GM12873 (cell line): ENCODE results near the gene ANO4.

ENCODE experiments used
- TF ChIP-seq, protein P1 (sequence below): IDR thresholded peaks from 2 replicates; pipeline ENCODE4 v1.5.1; 2012; ENCODE audit warnings: low read depth, mild to moderate bottlenecking, moderate library complexity, low read length, control low read depth; ENCODE audit not compliant: insufficient read depth; ENCODE audit errors: missing control alignments

ANO4 gene

DNA sequence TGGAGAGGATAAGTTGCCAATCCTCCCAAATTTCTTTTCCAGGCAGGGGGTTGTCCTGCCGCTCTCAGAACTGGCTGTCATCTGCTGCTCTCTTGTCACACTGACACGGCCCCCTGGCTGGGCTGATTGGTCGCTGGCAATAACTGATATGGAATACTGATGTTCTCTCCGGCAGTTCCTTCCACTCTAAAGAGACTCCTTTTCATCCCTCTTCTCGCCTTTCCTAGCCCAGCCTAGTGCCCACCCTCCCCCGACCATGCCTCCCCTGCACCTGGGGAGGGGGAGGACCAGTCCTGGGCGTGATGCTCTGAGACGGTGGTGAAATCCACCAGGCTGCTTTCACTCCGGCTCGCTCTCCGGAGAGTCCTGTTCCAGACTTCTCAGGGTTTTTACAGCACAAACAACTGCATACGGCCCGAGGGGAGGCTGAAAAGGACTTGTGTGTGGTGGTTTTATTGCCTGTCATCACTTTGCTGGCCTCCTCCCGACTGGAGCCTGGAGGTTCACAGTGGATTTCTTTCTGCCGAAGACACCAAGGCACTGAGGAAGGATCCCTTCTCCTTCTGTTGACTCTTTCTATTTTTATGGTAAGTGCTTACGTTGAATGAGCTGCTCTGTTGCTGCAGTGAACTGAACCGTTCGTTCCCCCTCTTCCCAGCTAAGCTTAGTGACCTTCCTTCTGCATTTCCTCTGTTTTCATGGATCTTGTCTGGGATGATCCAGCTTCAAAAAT lies at the start of gene ANO4:
Gene ANO4 (plus strand): TSS at position 336 of the 733 bp plus-strand sequence. CDS start 107,010 bp downstream, outside the sequence.
- TF ChIP-seq, protein P1, sequence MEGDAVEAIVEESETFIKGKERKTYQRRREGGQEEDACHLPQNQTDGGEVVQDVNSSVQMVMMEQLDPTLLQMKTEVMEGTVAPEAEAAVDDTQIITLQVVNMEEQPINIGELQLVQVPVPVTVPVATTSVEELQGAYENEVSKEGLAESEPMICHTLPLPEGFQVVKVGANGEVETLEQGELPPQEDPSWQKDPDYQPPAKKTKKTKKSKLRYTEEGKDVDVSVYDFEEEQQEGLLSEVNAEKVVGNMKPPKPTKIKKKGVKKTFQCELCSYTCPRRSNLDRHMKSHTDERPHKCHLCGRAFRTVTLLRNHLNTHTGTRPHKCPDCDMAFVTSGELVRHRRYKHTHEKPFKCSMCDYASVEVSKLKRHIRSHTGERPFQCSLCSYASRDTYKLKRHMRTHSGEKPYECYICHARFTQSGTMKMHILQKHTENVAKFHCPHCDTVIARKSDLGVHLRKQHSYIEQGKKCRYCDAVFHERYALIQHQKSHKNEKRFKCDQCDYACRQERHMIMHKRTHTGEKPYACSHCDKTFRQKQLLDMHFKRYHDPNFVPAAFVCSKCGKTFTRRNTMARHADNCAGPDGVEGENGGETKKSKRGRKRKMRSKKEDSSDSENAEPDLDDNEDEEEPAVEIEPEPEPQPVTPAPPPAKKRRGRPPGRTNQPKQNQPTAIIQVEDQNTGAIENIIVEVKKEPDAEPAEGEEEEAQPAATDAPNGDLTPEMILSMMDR: no peak

DNA sequence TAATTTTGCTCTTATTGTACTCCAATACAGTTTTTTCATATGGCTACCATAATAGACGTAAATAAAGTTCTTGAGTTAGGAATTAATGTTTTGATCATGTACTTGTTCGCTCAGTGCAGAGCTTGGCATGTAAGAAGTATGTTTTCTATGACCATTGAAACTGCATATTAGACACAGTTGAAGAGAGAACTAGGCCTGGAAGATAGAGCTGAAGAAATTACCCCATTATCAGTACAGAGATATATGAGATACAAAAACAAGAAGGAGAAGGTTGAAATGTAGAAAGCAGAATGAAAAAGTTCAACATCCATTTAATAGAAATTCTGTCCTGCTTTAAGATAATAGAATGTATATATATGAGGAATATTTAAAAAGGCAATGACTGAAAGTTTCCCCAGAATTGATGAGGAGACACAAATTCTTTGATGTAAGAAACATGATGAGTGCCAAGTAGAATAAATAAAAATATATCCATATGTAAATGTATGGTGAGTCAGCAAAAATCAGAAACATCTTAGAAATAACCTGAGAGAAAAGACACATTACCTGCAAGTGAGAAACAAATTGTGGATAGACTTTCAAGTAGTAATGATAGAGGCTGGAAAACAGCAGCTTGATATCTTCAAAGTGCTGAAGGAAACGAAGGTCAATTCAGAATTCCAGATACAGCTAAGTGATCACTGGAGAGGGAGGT lies 49.1 kb upstream of the ANO4 start:
- TF ChIP-seq, protein P1: no peak

DNA sequence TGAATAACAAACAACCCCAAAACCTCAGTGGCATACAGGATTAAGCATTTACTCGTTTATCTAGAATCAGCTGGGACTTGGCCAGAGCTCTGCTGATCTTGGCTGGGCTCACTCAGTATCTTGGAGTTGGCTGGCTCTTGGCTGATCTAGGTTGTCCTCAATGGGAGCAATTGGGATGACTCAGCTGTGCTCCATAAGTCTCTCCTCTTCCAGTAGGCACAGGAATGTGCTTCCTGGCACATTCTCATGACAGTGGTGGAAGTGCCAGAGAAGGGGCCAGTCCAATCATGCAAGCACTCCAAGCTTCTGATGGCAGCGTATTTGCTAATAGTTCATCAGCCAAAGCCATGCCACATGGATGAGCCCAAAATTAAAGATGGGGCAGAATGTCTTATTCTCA lies 41.7 kb upstream of the ANO4 start:
- TF ChIP-seq, protein P1: no peak

DNA sequence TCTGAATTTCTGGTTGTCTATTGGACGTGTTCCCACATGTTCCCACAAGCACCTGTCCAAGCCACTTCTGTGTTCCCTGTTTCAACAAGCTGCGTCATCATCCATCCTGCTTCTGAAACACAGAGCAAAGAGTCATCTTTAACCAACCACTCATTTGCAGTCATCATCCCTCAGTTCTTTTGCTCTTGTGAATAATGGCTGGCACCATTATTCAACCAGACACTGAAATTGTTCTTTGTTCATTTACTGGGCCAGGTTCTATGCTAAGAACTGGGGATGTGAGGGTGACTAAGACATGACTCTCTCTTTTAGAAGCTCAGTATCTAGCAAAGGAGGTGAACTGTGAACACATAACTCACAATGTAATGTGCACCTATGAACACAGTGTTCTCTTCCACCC lies 40.7 kb upstream of the ANO4 start:
- TF ChIP-seq, protein P1: no peak

DNA sequence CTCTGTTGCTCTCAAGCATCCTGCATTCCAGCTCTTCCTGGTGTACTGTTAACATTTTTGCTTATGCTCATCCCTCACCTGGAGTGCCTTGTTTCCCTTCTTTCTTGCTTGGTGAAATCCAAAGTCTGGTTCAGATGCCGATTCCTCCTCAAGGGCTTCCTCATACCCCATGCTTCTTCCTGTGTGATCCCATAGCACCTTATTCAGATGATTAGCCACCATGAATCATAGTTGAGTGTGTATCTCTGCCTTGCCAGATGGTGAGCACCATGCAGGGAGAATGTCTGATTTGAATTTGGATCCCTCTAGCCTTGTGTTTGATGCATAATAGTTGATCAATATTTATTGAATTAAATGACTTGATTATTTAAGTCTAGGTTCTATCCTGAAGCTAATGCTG lies 39.4 kb upstream of the ANO4 start:
- TF ChIP-seq, protein P1: no peak

DNA sequence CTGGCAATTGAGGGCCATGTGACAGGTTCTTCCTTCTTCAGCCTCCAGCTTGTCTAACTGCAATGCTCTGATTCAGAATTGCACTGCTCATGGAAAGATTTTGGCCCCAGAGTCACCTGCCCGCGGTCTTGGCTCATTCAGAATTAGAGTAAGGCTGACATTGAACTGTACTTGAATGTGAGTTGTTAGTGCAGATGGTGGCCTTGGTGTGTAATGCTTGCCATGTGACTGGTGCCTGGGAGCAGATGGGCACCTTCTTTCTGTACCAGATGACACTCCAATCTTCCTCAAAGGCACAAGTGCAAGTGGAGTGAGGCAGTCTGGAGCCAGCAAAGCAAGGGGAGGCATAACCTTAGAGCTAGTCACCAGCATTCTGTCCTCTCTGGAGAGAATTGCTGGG lies 36.5 kb upstream of the ANO4 start:
- TF ChIP-seq, protein P1: no peak

DNA sequence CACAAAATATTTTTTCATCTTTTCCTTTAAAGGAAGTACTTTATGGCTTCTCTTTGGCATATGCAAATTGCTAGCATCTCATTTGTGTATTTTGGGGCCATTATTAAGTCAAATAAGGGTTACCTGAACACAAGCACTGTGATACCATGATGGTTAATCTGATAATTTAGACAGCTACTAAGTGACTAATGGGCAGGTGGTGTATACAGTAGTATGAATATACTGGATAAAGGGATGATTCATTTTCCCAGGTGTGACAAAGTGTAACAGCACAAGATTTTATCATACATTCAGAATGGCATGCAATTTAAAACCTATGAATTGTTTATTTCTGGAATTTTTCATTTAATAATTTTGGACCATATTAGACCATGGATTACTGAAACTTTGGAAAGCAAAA lies 27.2 kb upstream of the ANO4 start:
- TF ChIP-seq, protein P1: no peak
